ENCODE measurements around the gene IVD.
A peak's percentile ranks its signal among the peaks of the same experiment; 100 is the strongest.

IVD gene

DNA sequence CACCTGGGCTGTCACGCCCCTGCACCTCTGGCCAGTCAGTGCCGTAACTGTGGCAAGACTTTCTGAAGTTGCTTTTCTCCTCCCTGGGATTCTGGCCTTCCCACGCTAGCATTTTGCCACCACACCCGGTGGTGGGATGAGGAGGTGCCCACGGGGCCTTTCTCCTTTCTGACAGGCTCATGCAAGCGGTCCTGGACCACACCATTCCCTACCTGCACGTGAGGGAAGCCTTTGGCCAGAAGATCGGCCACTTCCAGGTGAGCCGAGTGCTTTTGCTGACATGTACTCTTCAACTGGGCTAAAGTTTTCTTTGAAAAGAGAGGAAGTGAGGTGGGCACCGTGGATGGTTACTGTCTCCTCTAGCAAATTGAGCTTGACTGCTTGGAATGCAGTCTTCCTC, 9.6 kb downstream of the IVD start:
- no peak for DNase-seq (ENCODE audit: low spot score)

DNA sequence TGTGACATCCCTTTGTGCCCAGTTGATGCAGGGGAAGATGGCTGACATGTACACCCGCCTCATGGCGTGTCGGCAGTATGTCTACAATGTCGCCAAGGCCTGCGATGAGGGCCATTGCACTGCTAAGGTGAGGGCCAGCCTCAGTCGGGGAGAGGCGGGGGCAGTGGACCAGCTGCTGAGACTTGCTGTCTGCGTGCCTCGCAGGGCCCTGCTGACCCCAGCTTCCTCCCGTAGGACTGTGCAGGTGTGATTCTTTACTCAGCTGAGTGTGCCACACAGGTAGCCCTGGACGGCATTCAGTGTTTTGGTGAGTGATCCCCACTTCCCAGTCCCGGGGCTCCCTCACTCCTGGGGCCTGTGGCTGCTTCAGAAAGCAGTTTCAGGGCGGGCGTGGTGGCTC, 10.5 kb downstream of the IVD start:
- no peak for DNase-seq (ENCODE audit: low spot score)

DNA sequence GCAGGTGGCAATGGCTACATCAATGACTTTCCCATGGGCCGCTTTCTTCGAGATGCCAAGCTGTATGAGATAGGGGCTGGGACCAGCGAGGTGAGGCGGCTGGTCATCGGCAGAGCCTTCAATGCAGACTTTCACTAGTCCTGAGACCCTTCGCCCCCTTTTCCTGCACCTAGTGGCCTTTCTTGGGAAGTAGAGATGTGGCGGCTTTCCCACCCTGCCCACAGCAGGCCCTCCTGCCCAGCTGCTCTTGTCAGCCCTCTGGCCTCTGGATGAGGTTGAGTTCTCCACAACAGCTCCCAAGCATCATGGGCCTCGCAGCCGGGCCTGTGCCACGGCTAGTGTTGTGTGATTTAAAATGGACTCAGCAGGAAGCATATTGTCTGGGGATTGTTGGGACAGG, 12.5 kb downstream of the IVD start:
- DNase-seq (ENCODE audit: low spot score): no peak

DNA sequence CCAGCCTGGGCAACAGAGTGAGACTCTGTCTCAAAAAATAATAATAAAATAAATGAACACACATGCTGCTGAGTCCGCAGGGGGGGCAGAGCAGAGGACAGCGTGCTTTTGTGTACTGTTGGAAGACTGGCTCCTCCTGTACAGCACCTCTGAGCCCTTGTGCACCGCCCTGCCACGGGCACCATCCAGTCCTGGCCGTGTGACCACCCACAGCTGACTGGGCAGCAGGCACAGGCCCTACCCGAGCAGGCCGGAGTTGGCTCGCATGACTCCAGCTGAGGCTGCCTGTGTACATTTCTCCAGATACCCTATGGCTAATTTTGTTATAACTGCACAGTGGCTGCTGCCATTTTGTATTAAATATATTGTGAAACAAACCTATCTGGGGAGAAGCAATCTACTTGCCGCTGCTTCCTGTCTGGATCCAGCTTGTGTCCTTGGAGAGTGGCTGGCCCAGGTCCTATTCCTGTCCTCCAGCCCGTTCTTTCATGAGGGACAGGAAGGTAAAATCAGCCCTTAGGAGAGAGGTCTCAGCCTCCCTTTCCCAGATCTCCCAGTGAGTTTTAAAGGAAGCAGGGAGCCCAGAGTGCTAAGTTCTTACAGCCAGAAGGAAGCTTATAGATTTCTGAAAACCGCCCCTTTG, 14.6 kb downstream of the IVD start:
- no peak for DNase-seq (ENCODE audit: low spot score)

DNA sequence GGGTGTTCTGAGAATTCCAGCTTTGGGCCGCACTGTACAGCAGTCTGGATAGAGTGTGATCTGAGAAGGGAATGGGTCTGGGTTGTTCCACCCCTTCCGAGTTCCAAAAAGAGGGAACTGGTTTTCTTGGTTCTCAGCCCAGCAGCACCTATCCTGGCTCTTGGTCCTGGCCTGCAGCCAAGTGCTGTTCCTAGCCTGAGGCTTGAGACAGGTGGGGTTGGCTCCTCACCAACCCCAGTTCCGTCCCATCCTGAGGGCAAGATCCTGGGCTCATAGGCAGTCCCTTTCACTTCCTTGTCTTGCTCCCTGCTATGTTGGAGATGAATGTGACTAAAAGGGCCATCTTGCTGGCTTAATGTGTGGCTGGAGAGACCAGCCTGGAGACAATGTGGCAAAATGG, 15.2 kb downstream of the IVD start:
- DNase-seq (ENCODE audit: low spot score): no peak

DNA sequence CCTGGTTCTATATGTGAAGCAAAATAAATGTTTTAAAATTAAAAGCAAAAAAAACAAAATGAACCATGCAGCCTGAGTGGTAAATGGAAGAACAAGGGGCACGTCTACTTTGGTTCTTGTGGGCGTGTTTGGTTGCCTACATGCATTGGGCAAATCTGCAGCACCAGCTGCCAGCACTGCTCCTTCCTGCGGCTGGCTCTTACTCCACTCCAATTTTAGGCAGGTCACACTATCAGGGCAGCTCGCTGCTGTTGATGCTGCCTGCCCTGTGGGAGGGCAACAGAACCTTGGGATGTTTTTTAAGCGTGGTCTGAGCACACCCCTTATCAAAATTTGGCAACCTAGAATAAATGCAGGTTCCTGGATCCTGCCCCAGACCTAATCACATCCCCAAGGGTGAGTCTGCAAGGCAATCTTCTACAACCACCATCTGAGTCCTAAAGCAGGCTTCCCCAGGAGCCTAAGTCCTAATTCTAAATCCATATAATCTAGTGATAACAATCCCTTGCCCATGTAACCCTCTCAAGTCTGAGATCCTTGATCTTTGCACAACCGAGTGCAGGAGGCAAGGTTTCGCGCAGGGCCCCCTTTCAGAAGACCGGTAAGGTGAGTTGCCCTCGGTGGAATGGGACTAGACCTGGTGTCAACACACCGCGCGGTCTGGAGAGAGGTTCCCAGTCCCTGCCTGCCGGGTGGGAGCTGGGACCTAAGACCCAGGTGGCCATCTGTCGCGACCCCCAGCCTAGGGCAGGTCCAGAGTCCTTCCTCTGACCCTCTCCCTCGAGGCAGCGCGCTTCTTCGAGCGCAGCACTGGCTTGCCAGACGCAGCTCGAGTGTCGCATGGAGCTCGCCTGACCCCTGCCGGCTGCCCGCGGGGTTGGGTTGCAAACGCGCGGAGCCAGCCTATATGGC, 15.9 kb downstream of the IVD start:
- peak; percentile 87 for DNase-seq (ENCODE audit: low spot score)

DNA sequence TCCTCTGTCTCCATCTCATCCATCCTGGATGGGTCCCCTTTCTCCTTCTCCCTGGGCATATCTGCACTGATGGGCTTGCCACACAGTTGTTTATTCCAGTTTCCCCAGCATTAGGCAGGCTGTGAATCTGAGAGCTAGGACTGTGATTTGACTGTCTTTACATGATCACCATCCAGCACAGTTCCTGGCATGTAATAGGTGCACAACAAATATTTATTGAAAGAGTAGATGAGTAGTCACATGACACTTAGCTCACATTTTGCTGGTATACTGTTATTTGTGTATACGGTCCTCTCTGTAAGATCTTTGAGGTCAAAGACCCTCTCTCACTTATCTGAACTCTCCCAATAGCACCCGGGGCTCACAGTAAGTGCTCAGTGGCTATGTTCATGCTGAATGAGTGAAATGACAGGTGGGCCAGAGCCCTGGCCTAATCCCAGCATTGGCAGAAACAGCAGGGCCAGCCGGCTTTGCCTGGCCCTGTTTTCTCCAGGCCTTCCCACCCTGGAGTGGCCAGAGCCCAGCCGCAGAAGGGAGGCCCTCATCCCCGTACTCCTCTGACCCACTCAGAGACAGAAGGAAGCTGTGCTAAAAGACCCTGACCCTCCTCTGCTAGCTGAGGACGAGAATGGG, 19.0 kb downstream of the IVD start:
- DNase-seq (ENCODE audit: low spot score): no peak

DNA sequence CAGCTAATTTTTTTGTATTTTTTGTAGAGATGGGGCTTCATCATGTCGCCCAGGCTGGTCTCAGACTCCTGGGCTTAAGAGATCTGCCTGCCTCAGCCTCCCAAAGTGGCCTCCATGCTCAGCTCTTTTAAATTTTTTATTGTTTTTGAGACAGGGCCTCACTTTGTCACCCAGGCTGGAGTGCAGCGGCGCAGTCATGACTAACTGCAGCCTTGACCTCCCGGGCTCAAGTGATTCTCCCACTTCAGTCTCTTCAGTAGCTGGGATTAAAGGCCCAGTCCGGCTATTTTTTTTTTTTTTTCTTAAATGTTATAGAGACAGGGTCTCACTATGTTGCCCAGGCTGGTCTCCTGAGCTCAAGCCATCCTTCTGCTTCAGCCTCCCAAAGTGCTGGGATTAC, 20.1 kb downstream of the IVD start:
- no peak for DNase-seq (ENCODE audit: low spot score)

DNA sequence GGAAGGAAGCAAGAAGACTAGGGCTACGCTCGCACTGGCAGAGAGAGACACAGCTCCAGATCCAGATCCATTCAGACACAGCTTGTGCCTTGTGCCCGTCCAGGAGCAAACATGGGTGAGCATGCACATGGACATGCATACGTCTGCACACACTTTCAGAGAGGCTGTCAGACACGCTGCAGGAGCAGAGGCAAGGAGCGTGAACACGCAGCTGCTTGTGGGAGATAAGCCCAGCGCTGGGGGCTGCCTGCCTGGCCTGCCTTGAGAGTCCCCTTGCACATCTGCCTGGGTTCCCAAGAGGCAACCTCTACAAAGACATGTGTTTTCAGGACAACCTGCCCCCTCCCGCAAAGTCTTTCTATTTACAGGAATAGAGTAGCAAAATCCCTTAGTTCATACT, 21.6 kb downstream of the IVD start:
- no peak for DNase-seq (ENCODE audit: low spot score)

DNA sequence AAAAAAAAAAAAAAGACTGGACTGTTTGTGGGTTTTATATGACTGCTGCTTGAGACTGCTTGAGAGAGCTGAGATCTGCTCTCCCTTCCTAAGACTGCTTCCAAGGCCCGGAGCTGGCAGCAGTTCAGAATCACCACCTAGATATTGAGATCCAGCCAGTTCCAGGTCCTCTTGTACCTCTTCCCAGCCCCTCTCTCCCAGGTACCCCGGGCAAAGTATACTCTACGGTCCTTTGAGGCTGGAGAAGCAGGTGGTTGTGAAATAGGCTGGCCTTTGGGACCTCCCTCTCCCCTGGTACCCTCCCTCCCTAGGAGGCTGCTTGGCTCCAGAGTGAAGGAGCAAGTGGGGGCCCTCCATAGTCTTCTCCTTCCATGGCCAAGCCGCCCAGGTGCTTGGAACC, 22.6 kb downstream of the IVD start:
- DNase-seq (ENCODE audit: low spot score): no peak

DNA sequence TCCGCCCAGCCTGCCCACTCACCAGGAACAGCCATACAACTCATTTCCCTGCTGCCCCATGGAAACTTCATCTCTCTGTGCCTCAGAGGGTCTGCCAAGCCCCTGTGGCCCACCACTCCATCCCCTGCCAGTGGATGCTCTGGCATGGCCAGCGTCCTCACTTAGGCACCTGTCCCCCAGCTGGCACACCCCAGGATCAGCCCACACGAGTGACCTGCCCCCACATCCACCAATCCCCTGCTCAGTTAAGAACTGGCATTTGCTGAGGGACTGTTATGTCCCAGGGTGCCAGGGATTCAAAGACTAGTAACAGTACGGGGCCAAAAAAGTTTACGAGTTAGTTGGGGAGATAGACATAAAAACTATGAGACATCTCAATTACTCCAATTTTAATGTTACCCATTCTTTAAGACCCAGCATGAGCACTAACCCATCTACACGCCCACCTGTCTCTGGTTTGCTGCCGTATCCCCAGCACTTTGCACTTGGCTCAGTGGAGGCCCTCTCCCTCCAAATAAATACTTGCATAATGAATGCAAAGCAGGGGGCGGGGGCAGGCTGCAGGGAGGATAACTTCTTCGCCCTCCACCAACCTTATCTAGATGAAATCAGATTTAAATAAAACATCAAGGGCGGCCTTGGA, 23.6 kb downstream of the IVD start:
- no peak for DNase-seq (ENCODE audit: low spot score)

DNA sequence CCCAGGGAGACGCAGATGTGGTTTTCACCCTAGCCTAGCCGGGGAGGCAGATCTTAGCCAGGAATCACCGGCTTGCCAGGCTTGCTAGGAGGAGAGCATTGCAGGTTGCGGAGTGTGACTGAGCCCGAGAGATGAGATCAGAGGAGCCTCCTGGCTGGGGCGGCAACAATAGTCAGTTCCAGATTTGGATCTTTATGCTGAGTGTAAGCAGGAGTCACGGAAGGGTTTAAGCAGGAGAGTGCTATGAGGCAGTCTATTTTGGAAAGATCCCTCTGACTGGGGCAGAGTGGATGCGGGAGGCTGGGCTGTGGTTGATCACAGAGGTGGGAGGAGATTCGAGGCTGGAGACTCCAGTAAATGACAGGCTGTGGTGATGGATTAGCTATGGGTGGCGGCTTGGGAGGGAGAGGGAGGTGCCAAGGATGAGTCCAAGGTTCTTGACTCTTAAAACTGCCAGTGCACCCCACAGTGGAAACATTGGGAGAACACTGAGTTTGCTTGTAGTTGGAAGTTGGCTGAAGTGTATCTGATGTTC, 24.7 kb downstream of the IVD start:
- peak; percentile 59 for DNase-seq (ENCODE audit: low spot score)

DNA sequence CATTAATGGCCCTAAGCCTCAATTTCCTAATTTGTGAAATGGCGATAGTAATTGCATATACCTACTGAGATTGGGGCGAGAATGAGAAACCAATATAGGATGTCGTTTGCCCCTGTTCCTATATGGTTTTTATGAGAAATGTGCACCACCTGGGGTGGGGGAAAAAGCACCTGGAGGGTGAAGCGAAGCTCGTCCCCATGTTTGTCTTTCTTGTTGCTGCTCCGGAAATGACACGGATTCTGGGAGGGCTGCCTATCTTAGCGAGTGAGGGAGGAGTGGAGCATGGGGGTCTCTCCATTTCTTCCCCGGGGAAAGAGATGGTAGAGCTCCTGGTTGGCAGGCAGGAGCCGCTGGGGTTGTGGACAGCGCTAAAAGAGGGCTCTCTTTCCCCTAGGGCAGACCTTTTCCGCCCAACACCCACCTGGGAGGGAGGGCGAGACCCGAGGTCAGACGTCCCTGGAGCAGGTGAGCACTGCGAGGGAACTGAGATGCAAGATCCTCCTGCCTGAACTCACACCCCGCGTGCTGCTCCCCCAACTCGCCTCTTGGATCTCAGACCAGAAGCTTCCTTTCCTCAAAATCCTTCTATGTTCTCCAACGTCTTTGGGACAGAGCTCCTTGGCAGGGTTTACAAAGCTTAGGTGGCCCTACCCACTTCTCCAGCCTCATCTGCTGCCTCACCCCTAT, 29.6 kb downstream of the IVD start:
- DNase-seq (ENCODE audit: low spot score): no peak

DNA sequence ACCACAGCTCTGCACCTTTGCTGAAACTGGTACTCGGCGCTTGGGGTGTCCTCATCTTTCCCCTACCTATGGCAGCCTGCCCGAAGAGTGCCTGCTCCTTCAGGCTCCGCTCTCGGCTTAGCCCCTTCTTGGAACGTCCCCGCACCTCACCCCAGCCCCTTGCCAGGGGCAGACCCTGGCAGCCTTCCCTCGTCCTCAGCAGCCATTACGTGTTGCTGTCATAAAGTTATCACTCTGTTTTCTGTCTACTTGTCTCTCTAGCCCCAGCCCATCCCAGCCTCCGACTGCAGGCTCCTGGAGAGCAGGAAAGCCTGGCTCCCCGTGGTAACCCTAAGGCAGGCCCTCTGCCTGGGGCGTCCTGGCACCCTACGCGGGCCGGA, 30.1 kb downstream of the IVD start:
- DNase-seq (ENCODE audit: low spot score): no peak

DNA sequence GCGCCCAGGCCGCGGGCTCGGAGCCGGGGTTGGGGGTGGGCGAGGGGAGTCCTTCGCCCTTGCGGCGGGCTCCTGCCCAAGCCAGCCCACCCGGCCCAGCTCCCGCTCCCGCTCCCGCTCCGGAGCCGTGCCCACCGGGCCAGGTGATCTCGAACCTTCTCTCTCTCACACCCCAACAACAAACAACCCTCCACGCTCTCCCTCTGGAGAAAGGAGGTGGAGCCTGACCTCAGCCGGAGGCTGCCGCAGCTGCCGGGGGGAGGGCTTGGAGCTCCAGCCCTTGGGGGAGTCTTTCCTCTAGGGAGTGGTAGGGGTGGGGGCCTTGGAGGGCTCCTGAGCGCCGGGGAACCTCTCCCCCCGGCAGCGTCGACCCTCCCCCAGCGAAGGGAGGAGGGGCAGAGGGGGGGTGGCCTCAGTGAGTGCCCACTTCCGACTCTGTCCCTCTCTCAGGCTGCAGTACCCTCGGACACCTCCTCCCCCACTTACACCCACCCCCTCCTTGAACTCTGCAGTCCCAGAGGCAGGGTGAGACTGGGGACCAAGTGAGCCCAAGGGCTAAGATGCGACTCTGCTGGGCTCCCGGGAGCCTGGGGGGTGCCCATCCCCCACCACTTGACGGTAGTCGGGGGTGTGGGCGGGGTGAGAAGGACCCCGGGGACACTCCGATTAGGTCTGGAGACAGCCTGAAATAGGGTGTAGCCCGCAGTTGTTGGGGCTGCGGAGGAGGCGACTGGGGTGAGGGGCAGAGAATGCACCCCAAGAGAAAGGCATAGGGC, 30.7 kb downstream of the IVD start:
- DNase-seq (ENCODE audit: low spot score): no peak

DNA sequence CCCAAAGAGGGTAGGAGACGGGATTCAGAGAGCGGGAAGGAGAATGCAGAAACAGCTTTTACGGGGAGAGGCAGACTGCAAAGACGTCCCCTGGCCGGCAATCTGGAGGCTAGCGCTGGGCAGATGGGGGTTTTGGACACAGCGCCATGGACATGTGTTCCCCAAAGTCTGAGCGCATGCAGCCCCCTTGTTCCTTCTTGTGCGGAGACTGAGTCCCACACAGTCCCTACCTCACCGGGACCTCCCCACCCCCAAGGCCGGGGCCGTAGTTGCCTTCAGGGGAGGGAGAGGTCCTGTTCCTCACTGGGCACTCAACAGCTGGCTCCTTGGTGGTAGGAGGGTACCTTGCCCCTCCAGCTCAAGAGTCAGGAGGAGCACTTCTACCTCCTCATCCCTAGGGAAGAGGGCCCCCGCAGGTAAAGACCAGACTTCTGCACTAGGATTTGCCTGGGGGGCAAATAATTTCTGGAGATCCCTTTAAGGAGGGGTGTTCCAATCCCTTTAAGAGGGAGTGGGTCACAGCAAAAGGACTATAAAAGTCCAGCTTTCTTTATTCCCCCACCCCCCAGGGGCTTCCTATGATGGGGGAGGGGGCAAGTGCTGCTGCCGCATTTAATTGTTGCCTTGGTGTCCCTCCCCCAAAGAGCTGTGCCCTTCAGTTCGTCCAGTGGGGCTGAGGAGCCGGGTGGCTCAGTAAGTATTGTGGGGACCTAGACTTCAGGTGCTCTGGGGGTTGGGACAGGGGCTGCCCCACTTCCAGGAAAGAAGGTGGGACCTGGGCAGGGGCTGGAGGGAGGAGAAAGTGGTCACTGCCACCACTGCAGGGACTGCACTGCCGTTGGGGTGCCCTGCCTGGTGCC, 31.5 kb downstream of the IVD start:
- DNase-seq (ENCODE audit: low spot score): no peak

DNA sequence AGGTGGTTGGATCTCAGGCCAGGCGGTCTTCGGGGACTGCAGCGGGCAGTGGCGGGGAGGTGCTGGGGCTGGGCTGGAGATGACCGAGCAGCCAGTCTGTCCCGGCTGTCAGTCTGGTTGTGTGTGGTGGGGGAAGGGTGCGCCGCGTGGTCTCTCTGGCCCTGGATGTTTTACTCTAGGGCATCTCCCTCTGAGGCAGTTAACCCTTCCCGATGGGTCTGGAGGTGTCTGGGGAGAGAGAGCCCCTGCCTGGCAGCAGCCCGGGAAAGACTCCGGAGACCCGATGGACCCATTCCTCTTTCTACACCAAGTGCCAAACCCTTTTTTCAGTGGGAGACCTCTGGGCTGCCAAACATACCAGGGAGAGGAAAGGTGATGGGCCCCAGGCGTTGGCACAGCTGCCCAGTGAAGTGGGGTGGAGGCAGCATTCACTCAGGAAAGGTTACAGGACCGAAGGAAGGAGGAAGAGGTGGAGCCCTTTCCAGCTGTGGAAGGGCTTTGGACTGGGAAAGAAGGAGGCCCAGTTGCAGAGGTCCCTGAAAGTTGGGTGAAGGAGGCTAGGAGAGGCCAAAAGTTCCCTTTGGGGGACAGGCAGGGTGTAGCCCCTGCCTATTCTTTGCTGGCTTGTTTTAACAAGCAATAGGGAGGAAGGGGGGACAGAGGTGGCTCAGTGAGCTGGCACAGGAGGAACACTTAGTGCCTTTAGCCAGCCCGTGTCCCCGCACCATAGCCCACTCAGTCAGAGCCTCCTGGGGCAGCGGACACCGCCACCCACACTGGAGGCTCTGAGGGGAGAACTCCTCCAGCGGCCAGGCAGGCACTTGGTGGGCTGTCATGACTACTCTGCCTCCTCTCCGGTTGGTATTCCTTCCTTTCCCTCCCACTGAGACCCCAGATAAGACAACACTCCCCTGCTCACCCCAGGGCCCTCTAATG, 32.4 kb downstream of the IVD start:
- no peak for DNase-seq (ENCODE audit: low spot score)

DNA sequence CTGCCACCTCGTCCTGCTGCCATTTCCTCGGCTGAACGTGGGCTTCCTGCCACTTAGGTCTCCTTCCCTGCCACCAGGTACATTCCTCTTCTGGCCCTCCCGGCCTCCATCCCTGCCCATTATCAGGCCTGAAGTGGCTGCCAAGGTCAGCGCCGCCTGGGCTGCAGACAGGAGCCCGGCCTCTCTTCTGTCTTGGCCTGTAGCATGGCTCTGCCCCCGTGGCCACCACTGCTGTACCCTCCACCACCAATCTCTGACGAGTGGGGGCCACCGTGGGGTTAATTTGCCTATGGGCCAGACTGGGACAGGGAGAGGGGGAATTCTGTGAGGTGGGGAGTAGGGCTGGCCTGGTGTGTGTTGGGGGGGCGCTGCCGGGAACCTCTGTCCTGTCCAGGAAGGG, 33.1 kb downstream of the IVD start:
- DNase-seq (ENCODE audit: low spot score): no peak

DNA sequence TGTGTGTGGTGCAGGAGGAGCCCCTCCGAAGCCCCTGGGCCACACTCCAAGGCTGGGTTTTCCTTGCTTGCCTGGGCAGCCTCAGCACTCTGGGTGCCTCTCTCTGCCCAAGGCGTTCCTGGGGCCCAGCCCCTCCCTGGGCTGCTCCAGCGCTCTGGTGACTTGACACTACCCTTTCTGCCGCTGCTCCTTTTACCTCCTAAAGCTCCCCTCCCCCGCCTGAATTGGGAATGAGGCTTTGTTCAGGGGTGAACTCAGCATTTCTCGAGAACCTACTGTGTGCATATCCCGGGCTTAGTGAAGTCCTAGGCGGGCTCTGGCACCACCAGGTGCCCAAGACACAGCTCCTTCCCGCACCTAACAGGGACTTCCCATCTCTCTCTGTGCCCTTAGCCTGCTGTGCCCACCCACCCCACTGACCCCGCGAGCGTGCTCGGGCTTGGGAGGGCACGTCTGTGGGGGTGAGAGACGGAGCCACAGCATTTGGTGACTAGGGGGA, 33.9 kb downstream of the IVD start:
- DNase-seq (ENCODE audit: low spot score): no peak
